ENCODE measurements around the gene GTSE1. TPM values are rescaled to one million over a fixed set of nuclear protein-coding genes. Genes with fewer than 3 reads are reported as not detected.

Gene GTSE1
- total RNA-seq, 1 donor from 2014 or later: 16.7 TPM

DNA sequence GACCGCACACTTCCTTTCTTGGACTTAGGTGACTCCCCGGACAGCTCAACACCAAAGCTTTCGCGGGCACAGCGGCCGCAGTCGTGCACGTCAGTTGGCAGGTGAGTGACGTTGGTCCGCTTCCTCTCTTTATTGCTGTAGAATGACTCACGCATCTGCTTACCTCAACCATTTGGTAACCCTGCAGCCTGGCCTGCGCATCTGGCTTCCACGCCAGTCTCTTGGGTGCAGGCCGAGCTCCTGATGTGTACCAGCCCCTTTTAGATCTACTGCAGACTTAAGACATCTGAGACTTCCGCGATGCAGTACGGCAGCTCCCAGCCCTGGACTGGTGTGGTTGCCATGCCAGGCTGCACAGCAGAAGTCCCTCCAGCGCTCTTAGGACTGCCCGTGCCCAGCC lies 26.5 kb downstream of the GTSE1 start:
- Mint-ChIP-seq H3K36me3 (peaks cover 18% of the 10 kb centered on the region), H3K4me3 (no peak overlapping the region), H3K9me3 (no peaks in the 10 kb centered on the region), H3K4me1 (no peaks in the 10 kb centered on the region), H3K27me3 (ENCODE audit: low read depth) (no peaks in the 10 kb centered on the region), H3K27ac (no peak overlapping the region)
- DNase-seq (ENCODE audit: low spot score in 2 of 2, unreplicated experiment in 2 of 2): no peak
- TF ChIP-seq, protein P1, sequence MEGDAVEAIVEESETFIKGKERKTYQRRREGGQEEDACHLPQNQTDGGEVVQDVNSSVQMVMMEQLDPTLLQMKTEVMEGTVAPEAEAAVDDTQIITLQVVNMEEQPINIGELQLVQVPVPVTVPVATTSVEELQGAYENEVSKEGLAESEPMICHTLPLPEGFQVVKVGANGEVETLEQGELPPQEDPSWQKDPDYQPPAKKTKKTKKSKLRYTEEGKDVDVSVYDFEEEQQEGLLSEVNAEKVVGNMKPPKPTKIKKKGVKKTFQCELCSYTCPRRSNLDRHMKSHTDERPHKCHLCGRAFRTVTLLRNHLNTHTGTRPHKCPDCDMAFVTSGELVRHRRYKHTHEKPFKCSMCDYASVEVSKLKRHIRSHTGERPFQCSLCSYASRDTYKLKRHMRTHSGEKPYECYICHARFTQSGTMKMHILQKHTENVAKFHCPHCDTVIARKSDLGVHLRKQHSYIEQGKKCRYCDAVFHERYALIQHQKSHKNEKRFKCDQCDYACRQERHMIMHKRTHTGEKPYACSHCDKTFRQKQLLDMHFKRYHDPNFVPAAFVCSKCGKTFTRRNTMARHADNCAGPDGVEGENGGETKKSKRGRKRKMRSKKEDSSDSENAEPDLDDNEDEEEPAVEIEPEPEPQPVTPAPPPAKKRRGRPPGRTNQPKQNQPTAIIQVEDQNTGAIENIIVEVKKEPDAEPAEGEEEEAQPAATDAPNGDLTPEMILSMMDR (IDR thresholded peaks at IDR 0.05; ENCODE audit: unreplicated experiment): no peak

DNA sequence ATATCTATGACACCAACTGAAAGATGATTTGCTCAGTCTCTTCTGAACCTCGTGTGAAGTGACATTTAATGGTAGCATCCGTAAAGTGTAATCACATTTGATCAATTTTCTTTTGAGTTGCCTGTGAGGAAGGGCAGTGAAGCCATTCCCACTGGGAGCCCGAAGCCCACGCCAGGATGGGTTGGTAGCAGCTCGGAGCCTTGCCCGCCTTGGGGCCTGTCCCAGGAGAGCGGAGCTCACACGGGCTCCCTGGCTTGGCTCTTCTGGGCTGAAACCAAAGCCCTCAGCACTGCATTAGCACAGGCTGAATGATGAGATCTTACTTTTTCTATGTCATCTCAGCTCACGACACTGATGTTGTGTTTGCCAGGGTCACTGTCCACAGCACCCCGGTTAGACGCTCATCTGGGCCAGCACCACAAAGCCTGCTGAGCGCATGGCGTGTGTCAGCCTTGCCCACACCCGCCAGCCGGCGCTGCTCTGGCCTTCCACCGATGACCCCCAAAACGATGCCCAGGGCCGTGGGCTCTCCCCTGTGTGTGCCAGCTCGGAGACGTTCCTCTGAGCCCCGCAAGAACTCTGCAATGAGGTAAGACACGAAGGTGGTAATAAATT lies 29.5 kb downstream of the GTSE1 start:
- no peak overlapping the region for H3K4me3 Mint-ChIP-seq
- H3K27ac Mint-ChIP-seq: no peak overlapping the region
- H3K27me3 Mint-ChIP-seq (ENCODE audit: low read depth): no peaks in the 10 kb centered on the region
- peaks cover 6% of the 10 kb centered on the region for H3K36me3 Mint-ChIP-seq
- H3K4me1 Mint-ChIP-seq: no peaks in the 10 kb centered on the region
- no peak for DNase-seq (ENCODE audit: low spot score in 2 of 2, unreplicated experiment in 2 of 2)
- TF ChIP-seq, protein P1 (IDR thresholded peaks at IDR 0.05; ENCODE audit: unreplicated experiment): no peak
- no peaks in the 10 kb centered on the region for H3K9me3 Mint-ChIP-seq

DNA sequence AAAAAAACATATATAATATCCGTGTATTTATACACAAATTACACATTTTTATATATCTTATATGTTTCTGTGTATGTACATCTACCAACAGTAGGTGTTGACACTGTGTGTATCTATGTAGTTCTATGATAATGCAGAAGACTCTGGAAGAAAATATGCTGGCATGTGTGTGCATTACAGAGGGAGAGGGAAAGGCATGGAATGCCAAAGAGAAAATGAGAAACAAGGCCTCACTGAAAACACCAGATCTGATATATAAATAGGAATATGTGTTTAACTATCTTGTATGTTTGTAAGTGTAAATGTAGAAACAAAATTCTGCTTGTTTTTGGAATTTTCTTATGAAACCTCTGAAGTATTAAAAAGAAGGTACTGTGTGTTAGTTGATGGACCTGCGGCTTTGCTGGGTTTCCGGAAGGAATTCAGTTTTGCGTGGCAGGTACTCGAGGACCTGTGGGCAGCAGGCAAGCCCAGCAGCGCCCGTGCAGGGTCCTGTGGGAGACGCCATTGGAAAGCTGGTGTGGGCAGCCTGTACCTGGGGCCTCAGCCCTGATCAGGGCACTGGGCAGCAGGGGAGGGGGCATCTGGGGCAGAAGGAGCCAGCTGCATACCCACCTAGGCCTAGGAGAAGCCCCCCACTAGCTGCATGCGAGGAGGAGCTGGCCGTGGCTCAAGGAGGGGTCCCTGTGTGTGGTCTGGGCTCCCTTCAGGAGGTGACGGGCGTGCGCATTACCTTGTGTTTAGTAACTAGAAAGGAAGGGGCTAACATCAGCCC lies 31.2 kb downstream of the GTSE1 start:
- H3K9me3 Mint-ChIP-seq: no peaks in the 10 kb centered on the region
- no peaks in the 10 kb centered on the region for H3K27me3 Mint-ChIP-seq (ENCODE audit: low read depth)
- no peaks in the 10 kb centered on the region for H3K4me1 Mint-ChIP-seq
- no peak overlapping the region for H3K27ac Mint-ChIP-seq
- TF ChIP-seq, protein P1 (IDR thresholded peaks at IDR 0.05; ENCODE audit: unreplicated experiment): no peak
- peaks cover 4% of the 10 kb centered on the region for H3K36me3 Mint-ChIP-seq
- H3K4me3 Mint-ChIP-seq: no peak overlapping the region
- DNase-seq (ENCODE audit: low spot score in 2 of 2, unreplicated experiment in 2 of 2): no peak

DNA sequence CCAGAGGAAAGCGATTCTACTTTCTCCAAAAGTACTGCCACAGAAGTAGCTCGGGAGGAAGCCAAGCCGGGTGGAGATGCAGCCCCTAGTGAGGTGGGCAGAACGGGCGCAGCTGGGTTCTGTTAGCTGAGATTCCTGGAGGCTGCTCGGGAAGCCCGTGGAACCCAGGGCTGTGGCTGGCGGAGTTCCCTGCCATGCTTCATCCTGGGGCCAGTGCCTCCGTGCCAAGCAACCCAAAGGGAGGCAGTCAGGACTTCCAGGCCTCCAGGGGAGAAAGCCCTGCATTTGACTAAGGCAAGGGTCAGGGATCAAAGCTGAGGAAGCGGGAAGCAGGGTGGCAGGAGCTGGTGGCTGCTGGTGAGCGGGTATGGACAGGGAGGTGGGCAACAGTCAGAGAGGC lies 32.1 kb downstream of the GTSE1 start:
- DNase-seq (ENCODE audit: low spot score in 2 of 2, unreplicated experiment in 2 of 2): no peak
- H3K36me3 Mint-ChIP-seq: peaks cover 4% of the 10 kb centered on the region
- no peak overlapping the region for H3K4me3 Mint-ChIP-seq
- no peak overlapping the region for H3K27ac Mint-ChIP-seq
- TF ChIP-seq, protein P1 (IDR thresholded peaks at IDR 0.05; ENCODE audit: unreplicated experiment): no peak
- H3K27me3 Mint-ChIP-seq (ENCODE audit: low read depth): no peaks in the 10 kb centered on the region
- no peaks in the 10 kb centered on the region for H3K4me1 Mint-ChIP-seq
- no peaks in the 10 kb centered on the region for H3K9me3 Mint-ChIP-seq

DNA sequence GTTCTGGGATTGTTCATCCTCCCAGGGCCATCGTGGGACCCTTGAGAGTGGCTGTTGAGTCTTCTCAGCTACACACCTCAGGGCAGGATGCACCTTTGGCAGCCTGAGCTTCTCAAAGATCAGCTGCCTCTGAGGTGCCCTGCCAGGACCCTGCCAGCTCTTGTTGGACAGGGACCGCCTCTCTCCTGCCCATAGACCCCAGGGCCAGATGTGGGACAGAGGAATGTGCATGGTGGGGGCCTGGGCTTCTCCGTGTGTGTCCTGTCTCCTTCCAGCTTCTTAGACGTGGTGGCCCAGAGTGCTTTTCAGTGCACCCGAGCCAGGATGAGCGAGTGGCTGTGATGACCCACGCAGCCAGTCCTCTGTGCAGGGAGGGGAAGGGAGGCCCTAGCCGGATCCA lies 32.9 kb downstream of the GTSE1 start:
- H3K4me1 Mint-ChIP-seq: peaks cover 3% of the 10 kb centered on the region
- no peaks in the 10 kb centered on the region for H3K9me3 Mint-ChIP-seq
- H3K36me3 Mint-ChIP-seq: peaks cover 4% of the 10 kb centered on the region
- no peak overlapping the region for H3K4me3 Mint-ChIP-seq
- DNase-seq (ENCODE audit: low spot score in 2 of 2, unreplicated experiment in 2 of 2): no peak
- H3K27ac Mint-ChIP-seq: no peak overlapping the region
- no peaks in the 10 kb centered on the region for H3K27me3 Mint-ChIP-seq (ENCODE audit: low read depth)
- TF ChIP-seq, protein P1 (IDR thresholded peaks at IDR 0.05; ENCODE audit: unreplicated experiment): no peak

Data from mesothelial cell of epicardium (in vitro differentiated cells).